ENCODE measurements around the gene EPHB1. TPM values are rescaled to one million over a fixed set of nuclear protein-coding genes. Genes with fewer than 3 reads are reported as not detected.

The EPHB1 gene
- total and polyA plus RNA-seq, 4 donors, result 0.23 to 1.7 (median 0.52) TPM

- WGBS, result 35% methylated on average over 1 of the region's 1 CpG
Observed at GRCh38 chr3:134918441-134918840, 123.4 kb downstream of the EPHB1 start.

GRCh38 chr3:134922101-134922500 lies 127.0 kb downstream of the EPHB1 start:
- Histone ChIP-seq H3K9me3 (ENCODE audit: control insufficient read depth in 4 of 4, low read length in 3 of 4) (peaks cover 0 to 2% (median under 1%) of the 10 kb centered on the region in 4 donors), H3K36me3 (ENCODE audit: control insufficient read depth in 4 of 4, insufficient read depth in 3 of 4, low read depth in 1 of 4, low read length in 3 of 4) (no peaks in the 10 kb centered on the region), H3K4me3 (ENCODE audit: low read depth in 1 of 3, low read length in 3 of 3) (no peak overlapping the region), H3K4me1 (ENCODE audit: control insufficient read depth in 4 of 4, insufficient read depth in 4 of 4, low read length in 3 of 4) (no peaks in the 10 kb centered on the region), H3K27ac (ENCODE audit: low read depth in 1 of 2, low read length in 2 of 2) (no peak overlapping the region), H3K27me3 (ENCODE audit: control insufficient read depth in 4 of 4, insufficient read depth in 4 of 4, low read length in 3 of 4) (no peaks in the 10 kb centered on the region), H3K9ac (ENCODE audit: low read depth in 1 of 2, low read length in 2 of 2) (no peak overlapping the region)
- DNase-seq (ENCODE audit: low spot score), result no peak
- TF ChIP-seq FOXA2 (IDR thresholded peaks at IDR 0.05), result no peak
- no peak for TF ChIP-seq NR2F2 (IDR thresholded peaks at IDR 0.05)
- TF ChIP-seq ATF3 (IDR thresholded peaks at IDR 0.05), result no peak
- TF ChIP-seq REST (IDR thresholded peaks at IDR 0.05), result no peak
- no peak for TF ChIP-seq JUND (IDR thresholded peaks at IDR 0.05)
- no peak for TF ChIP-seq SP1 (IDR thresholded peaks at IDR 0.05)
- TF ChIP-seq FOXA1 (IDR thresholded peaks at IDR 0.05), result no peak
- TF ChIP-seq YY1 (IDR thresholded peaks at IDR 0.05), result no peak
- no peak for TF ChIP-seq TAF1 (conservative IDR thresholded peaks at IDR 0.05)
- TF ChIP-seq RXRA (IDR thresholded peaks at IDR 0.05), result no peak
- no peak for TF ChIP-seq HNF4G (IDR thresholded peaks at IDR 0.05)
- no peak for TF ChIP-seq ZBTB33 (IDR thresholded peaks at IDR 0.05)
- TF ChIP-seq EGR1 (IDR thresholded peaks at IDR 0.05; ENCODE audit: low read depth in 2 of 2), result no peak
- 81% methylated on average over 3 of the region's 3 CpGs for WGBS

More at GRCh38 chr3:134918441-134918840, 123.4 kb downstream of the EPHB1 start:
- H3K36me3 ChIP-seq (ENCODE audit: control insufficient read depth in 4 of 4, insufficient read depth in 3 of 4, low read depth in 1 of 4, low read length in 3 of 4), result no peaks in the 10 kb centered on the region
- TF ChIP-seq ATF3 (IDR thresholded peaks at IDR 0.05) (no peak), YY1 (IDR thresholded peaks at IDR 0.05) (no peak), RAD21 (IDR thresholded peaks at IDR 0.05) (no peak), MAX (IDR thresholded peaks at IDR 0.05) (no peak), CTCF (IDR thresholded peaks at IDR 0.05; ENCODE audit: low read depth, low read length, missing input control) (no peak), EGR1 (IDR thresholded peaks at IDR 0.05; ENCODE audit: low read depth in 2 of 2) (no peak), JUND (IDR thresholded peaks at IDR 0.05) (no peak), FOXA1 (IDR thresholded peaks at IDR 0.05) (no peak), HNF4G (IDR thresholded peaks at IDR 0.05) (no peak)
- no peak for DNase-seq (ENCODE audit: low spot score)
- no peaks in the 10 kb centered on the region for H3K4me1 ChIP-seq (ENCODE audit: control insufficient read depth in 4 of 4, insufficient read depth in 4 of 4, low read length in 3 of 4)
- H3K9me3 ChIP-seq (ENCODE audit: control insufficient read depth in 4 of 4, low read length in 3 of 4), result no peaks in the 10 kb centered on the region
- no peak overlapping the region for H3K4me3 ChIP-seq (ENCODE audit: low read depth in 1 of 3, low read length in 3 of 3)
- no peaks in the 10 kb centered on the region for H3K27me3 ChIP-seq (ENCODE audit: control insufficient read depth in 4 of 4, insufficient read depth in 4 of 4, low read length in 3 of 4)
- no peak overlapping the region for H3K9ac ChIP-seq (ENCODE audit: low read depth in 1 of 2, low read length in 2 of 2)
- H3K27ac ChIP-seq (ENCODE audit: low read depth in 1 of 2, low read length in 2 of 2), result no peak overlapping the region
